Left lung (tissue), 10 donors: ENCODE data around the gene FGD2. TPM values are rescaled to one million over a fixed set of nuclear protein-coding genes. Genes with fewer than 3 reads are reported as not detected.
"Not testable (repeated sequence)": the region's sequence is repeated elsewhere in the genome, so short reads cannot be mapped to it uniquely, and the experiment has no call there.

ENCODE experiments used
- ATAC-seq: fragments of 200-7000 bp; cut with Tn5 transposase; one replicate; pipeline ENCODE4 v1.9.1; 2020; ENCODE audit warnings: moderate library complexity
- DNase-seq, 4 donors: peaks; one replicate each; pipeline ENCODE4 v3.0.0-alpha.2; 2013 to 2020
- H3K27ac ChIP-seq, 2 donors: fragments of 200-600 bp; sonication (generic) in 1 of 2; one replicate each; pipeline versions ENCODE4 v1.5.0 to v1.8.0; 2020 to 2021
- H3K27me3 ChIP-seq, 2 donors: fragments of 200-600 bp; sonication (generic) in 1 of 2; one replicate each; pipeline versions ENCODE4 v1.5.0 to v1.8.0; 2020 to 2021
- H3K36me3 ChIP-seq, 2 donors: fragments of 200-600 bp; sonication (generic) in 1 of 2; one replicate each; pipeline versions ENCODE4 v1.5.0 to v1.8.0; 2020 to 2021
- H3K4me1 ChIP-seq, 2 donors: fragments of 200-600 bp; one replicate each; pipeline ENCODE4 v1.8.0; 2021
- H3K4me3 ChIP-seq, 2 donors: fragments of 200-600 bp; sonication (generic) in 1 of 2; one replicate each; pipeline versions ENCODE4 v1.5.0 to v1.8.0; 2020 to 2021; ENCODE audit warnings: mild to moderate bottlenecking in 1 of 2
- H3K9me3 ChIP-seq, 2 donors: fragments of 200-600 bp; sonication (generic) in 1 of 2; one replicate each; pipeline versions ENCODE4 v1.5.0 to v1.8.0; 2020 to 2021
- intact Hi-C, 2 donors: fragments of 100-400 bp; cut with DNase I; formaldehyde crosslinking; loops; one replicate each; pipeline versions ENCODE4 v1.11.2 to v1.14.2; 2022
- polyA plus RNA-seq, 6 donors: library from polyadenylated mRNA; unstranded; fragments of 120-200 nt; gene quantifications; one replicate each; pipeline ENCODE4 v1.2.1, GENCODE V29; 2013; ENCODE audit not compliant: insufficient read length in 6 of 6
- total RNA-seq, 2 donors: library from RNA; stranded (reverse); fragmentation: NEBNext Ultra II Directional; extraction: Animal tissue kit (Norgen Biotek cat#: 25700); gene quantifications; one replicate each; pipeline ENCODE4 v1.2.1, GENCODE V29; 2021
- TF ChIP-seq, protein P1 (sequence below), 2 donors: fragments of 200-600 bp; sonication (generic) in 1 of 2; IDR thresholded peaks; one replicate each; pipeline versions ENCODE4 v1.5.0 to v1.8.0; 2021; ENCODE audit warnings: antibody characterized with exemption in 2 of 2
- donor health status: DM: no; HTN: yes; CAD: no.
- donor health status: DM: no; HTN: no; CAD: no.

FGD2 gene
- total and polyA plus RNA-seq, 8 donors, result 3.9 to 60.3 (median 4.7) TPM

DNA sequence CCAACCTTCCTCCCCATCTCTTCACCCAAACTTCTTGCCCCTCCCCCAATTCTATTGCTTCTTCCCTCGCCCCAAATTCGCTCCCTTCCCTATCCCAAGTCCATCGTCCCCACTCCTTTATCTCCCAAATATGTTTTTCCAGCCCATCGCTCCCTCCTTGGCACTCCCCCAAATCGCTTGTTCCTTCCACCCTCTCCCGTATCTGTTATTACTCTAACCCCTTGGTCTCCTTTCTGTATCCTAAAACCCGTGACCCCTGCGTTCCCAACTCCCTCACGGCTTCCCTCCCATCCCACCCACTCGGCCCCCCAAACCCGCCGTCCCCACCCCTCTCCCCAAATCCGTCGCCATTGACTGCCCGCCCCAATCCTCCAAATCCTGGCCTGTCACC, 20.0 kb upstream of the FGD2 start:
- DNase-seq, result no peak
- Histone ChIP-seq H3K27me3 (no peaks in the 10 kb centered on the region), H3K36me3 (peaks cover 0 to 15% of the 10 kb centered on the region in 2 donors), H3K27ac (peak overlapping the region; percentile 95 to 98), H3K4me3 (peak overlapping the region; percentile 98 to 99), H3K9me3 (no peaks in the 10 kb centered on the region), H3K4me1 (peaks cover 16 to 57% of the 10 kb centered on the region in 2 donors)
- ATAC-seq, result no peak
- intact Hi-C loops, result loop anchor here in 1 of 2 donors (10.0 kb wide), 1 partner anchor 101 kb away; the partner anchor contains the start of gene C6orf89
- TF ChIP-seq, protein P1, sequence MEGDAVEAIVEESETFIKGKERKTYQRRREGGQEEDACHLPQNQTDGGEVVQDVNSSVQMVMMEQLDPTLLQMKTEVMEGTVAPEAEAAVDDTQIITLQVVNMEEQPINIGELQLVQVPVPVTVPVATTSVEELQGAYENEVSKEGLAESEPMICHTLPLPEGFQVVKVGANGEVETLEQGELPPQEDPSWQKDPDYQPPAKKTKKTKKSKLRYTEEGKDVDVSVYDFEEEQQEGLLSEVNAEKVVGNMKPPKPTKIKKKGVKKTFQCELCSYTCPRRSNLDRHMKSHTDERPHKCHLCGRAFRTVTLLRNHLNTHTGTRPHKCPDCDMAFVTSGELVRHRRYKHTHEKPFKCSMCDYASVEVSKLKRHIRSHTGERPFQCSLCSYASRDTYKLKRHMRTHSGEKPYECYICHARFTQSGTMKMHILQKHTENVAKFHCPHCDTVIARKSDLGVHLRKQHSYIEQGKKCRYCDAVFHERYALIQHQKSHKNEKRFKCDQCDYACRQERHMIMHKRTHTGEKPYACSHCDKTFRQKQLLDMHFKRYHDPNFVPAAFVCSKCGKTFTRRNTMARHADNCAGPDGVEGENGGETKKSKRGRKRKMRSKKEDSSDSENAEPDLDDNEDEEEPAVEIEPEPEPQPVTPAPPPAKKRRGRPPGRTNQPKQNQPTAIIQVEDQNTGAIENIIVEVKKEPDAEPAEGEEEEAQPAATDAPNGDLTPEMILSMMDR (IDR thresholded peaks at IDR 0.05), result no peak

DNA sequence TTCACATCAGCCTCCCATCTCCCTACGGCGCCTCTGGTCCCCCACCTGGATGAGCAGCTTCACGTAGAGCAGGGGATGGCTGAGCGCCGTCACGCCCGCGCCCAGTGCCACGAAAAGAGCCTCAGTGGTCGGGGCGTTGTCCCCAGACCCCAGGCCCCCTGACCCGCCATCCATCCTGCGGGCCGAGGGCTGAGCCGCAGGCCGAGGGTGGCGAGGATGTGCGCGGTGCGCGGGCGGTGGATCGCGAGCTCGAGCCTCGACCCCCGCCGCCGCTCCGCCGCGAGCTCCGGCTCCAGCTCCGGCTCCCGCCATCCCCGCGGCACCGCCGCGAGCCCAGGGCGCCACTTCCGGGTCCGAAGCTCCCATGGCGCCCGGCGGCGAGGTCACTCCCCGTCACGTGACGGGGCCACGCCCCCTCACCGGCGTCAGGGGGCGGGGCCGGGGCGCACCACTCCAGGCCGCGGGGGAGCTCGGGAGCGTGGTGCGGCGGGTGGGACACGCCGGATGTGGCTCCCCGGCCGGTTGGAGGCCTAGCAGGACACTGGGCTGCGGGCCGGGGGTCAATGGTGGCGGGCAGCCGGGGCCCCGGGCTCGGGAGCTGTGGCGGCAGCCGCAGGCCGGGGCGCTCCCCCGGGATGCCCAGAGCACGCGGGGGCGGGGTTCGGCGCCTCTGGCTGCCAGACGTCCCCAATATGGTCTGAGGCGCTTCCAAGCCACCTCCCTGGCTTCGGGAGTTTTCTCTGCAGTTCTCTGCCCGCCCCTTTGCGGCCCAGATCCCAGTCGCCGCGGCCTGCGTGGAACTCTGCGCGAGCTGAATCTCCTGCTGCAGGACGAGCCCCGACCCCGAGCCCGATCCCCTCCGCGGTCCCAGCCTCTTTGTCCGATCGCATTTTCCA, 19.4 kb upstream of the FGD2 start, which contains the start of gene MTCH1:
Gene MTCH1, minus strand, starts transcription at position 389 of the 896 bp plus-strand sequence. Its CDS starts 23 bp downstream, at position 366.
- Histone ChIP-seq H3K4me1 (peaks cover 16 to 50% of the 10 kb centered on the region in 2 donors), H3K4me3 (peak within 1 kb of the TSS; percentile 98 to 99), H3K36me3 (peaks cover 0 to 8% of the 10 kb centered on the region in 2 donors), H3K9me3 (no peaks in the 10 kb centered on the region), H3K27me3 (no peaks in the 10 kb centered on the region), H3K27ac (peak within 1 kb of the TSS; percentile 95 to 98)
- ATAC-seq (peak; percentile 95), DNase-seq (peak; percentile 92 to 96 (median 94))
- TF ChIP-seq, protein P1 (IDR thresholded peaks at IDR 0.05), result no peak
- intact Hi-C loops, result loop anchor here in 1 of 2 donors (10.0 kb wide), 1 partner anchor 101 kb away; the partner anchor contains the start of gene C6orf89

DNA sequence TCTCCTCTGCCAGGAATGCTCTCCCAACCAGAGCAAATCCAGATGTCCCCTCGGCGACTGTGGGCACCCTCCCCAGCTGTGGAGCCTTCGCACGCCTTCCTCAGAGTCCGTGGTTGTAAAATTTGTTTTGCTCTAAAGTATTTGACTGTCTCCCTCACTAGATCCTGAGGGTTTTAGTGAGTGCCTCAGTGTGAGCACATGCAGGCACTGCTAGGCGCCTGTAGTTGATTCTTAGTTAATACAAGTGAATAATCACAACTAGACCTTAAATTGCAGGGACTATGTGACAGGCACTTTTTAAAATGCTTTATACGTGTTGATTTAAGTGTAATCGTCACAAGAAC, 18.8 kb upstream of the FGD2 start:
- H3K4me3 ChIP-seq, result peak overlapping the region; percentile 98 to 99
- peaks cover 0 to 2% of the 10 kb centered on the region in 2 donors for H3K36me3 ChIP-seq
- H3K4me1 ChIP-seq, result peaks cover 16 to 44% of the 10 kb centered on the region in 2 donors
- no peaks in the 10 kb centered on the region for H3K27me3 ChIP-seq
- intact Hi-C loops, result loop anchor here in 1 of 2 donors (10.0 kb wide), 1 partner anchor 102 kb away; the partner anchor contains the start of gene C6orf89
- H3K27ac ChIP-seq, result peak overlapping the region; percentile 95 to 98
- TF ChIP-seq, protein P1 (IDR thresholded peaks at IDR 0.05), result no peak
- peak; percentile 17 for ATAC-seq
- DNase-seq, result no peak
- H3K9me3 ChIP-seq, result no peaks in the 10 kb centered on the region

GRCh38 chr6:36989264-36989663, 16.2 kb upstream of the FGD2 start:
- intact Hi-C loops, result loop anchor here in 1 of 2 donors (10.0 kb wide), 1 partner anchor 104 kb away; the partner anchor contains the start of gene C6orf89
- no peaks in the 10 kb centered on the region for H3K36me3 ChIP-seq
- H3K9me3 ChIP-seq, result no peaks in the 10 kb centered on the region
- no peak overlapping the region for H3K27ac ChIP-seq
- no peak for DNase-seq
- TF ChIP-seq, protein P1 (IDR thresholded peaks at IDR 0.05), result no peak
- no peak for ATAC-seq
- H3K27me3 ChIP-seq, result no peaks in the 10 kb centered on the region
- peaks cover 8 to 18% of the 10 kb centered on the region in 2 donors for H3K4me1 ChIP-seq
- H3K4me3 ChIP-seq, result no peak overlapping the region

DNA sequence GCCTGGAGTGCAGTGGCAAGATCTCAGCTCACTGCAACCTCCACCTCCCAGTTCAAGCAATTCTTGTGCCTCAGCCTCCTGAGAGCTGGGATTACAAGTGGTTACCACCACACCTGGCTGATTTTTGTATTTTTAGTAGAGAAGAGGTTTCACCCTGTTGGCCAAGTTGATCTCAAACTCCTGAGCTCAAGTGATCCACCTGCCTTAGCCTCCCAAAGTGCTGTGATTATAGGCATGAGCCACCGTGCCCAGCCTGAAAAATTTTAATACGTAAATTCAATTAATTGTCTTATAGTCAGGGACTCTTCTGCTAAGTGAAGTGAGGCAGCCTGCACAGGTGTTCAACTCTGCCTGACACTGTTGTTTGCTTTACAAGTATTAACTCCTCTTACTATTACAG, 15.1 kb upstream of the FGD2 start:
- intact Hi-C loops, H3K27ac ChIP-seq, H3K4me3 ChIP-seq, ATAC-seq, H3K36me3 ChIP-seq, H3K27me3 ChIP-seq, DNase-seq, H3K9me3 ChIP-seq: not testable (repeated sequence)
- peaks cover 4 to 13% of the 10 kb centered on the region in 2 donors for H3K4me1 ChIP-seq
